Left ventricle myocardium inferior (tissue), 1 donor: ENCODE measurements around the gene IL15RA. TPM values are rescaled to one million over a fixed set of nuclear protein-coding genes. Genes with fewer than 3 reads are reported as not detected.

Experiments
- DNase-seq: peaks from one replicate; pipeline ENCODE4 v3.0.0-alpha.2; 2020
- H3K27ac ChIP-seq: fragments of 200-600 bp; replicated peaks from 2 replicates; pipeline ENCODE4 v1.8.0; 2021
- H3K27me3 ChIP-seq: fragments of 200-600 bp; 2 replicates; pipeline ENCODE4 v1.8.0; 2021; ENCODE audit warnings: low read depth
- H3K36me3 ChIP-seq: fragments of 200-600 bp; 2 replicates; pipeline ENCODE4 v1.8.0; 2021
- H3K4me1 ChIP-seq: fragments of 200-600 bp; 2 replicates; pipeline ENCODE4 v1.8.0; 2021
- H3K4me3 ChIP-seq: fragments of 200-600 bp; 2 replicates; pipeline ENCODE4 v1.8.0; 2021; ENCODE audit warnings: mild to moderate bottlenecking, moderate library complexity
- H3K9me3 ChIP-seq: fragments of 200-600 bp; replicated peaks from 2 replicates; pipeline ENCODE4 v1.8.0; 2021
- CTCF ChIP-seq: fragments of 200-600 bp; IDR thresholded peaks from 2 replicates; pipeline ENCODE4 v1.8.0; 2021; ENCODE audit warnings: antibody characterized with exemption, mild to moderate bottlenecking, borderline replicate concordance
- intact Hi-C: fragments of 100-400 bp; cut with micrococcal nuclease; formaldehyde crosslinking; loops from one replicate; pipeline ENCODE4 v1.11.0; 2022
- total RNA-seq: library from RNA; stranded (reverse); fragmentation: NEBNext Ultra II Directional; extraction: Animal tissue kit (Norgen Biotek cat#: 25700); gene quantifications from one replicate; pipeline ENCODE4 v1.2.1, GENCODE V29; 2021
- donor health status: DM: no; HTN: yes; CAD: no; lungs with severe emphysema.

IL15RA gene
- total RNA-seq, 1 donor from 2014 or later, result 6.0 TPM

- DNase-seq, result no peak
- intact Hi-C loops, result loop anchor here (5.0 to 10.0 kb wide), 2 partner anchors 77 to 395 kb away; partner anchors contain the start of gene RBM17
- H3K36me3 ChIP-seq, result no peaks in the 10 kb centered on the region
- TF ChIP-seq CTCF, result no peak
- H3K4me3 ChIP-seq, result no peak overlapping the region
- no peak overlapping the region for H3K27ac ChIP-seq
- H3K27me3 ChIP-seq, result no peaks in the 10 kb centered on the region
- H3K9me3 ChIP-seq, result peaks cover 12% of the 10 kb centered on the region
- no peaks in the 10 kb centered on the region for H3K4me1 ChIP-seq
Observed at GRCh38 chr10:6009961-6010360, 32.6 kb upstream of the IL15RA start.

GRCh38 chr10:6009150-6009549 is 31.8 kb upstream of the IL15RA start:
- H3K4me1 ChIP-seq, result no peaks in the 10 kb centered on the region
- peaks cover 12% of the 10 kb centered on the region for H3K9me3 ChIP-seq
- intact Hi-C loops, result no loop called here
- H3K4me3 ChIP-seq, result peak overlapping the region; percentile 45
- peak overlapping the region; percentile 73 for H3K27ac ChIP-seq
- H3K27me3 ChIP-seq, result no peaks in the 10 kb centered on the region
- DNase-seq, result no peak
- no peaks in the 10 kb centered on the region for H3K36me3 ChIP-seq
- no peak for TF ChIP-seq CTCF

- Histone ChIP-seq H3K4me1 (no peaks in the 10 kb centered on the region), H3K27ac (peak overlapping the region; percentile 73), H3K4me3 (peak overlapping the region; percentile 45), H3K36me3 (no peaks in the 10 kb centered on the region), H3K27me3 (no peaks in the 10 kb centered on the region), H3K9me3 (peaks cover 12% of the 10 kb centered on the region)
- intact Hi-C loops, result no loop called here
- DNase-seq, result no peak
- no peak for TF ChIP-seq CTCF
Observed at GRCh38 chr10:6008497-6009142, 31.3 kb upstream of the IL15RA start.

- no peak for TF ChIP-seq CTCF
- no peaks in the 10 kb centered on the region for H3K27me3 ChIP-seq
- H3K4me1 ChIP-seq, result no peaks in the 10 kb centered on the region
- H3K27ac ChIP-seq, result no peak overlapping the region
- H3K4me3 ChIP-seq, result no peak overlapping the region
- intact Hi-C loops, result no loop called here
- DNase-seq, result no peak
- no peaks in the 10 kb centered on the region for H3K36me3 ChIP-seq
- peaks cover 12% of the 10 kb centered on the region for H3K9me3 ChIP-seq
Observed at GRCh38 chr10:6006991-6007390, 29.6 kb upstream of the IL15RA start.

GRCh38 chr10:6006546-6006945 is 29.2 kb upstream of the IL15RA start:
- TF ChIP-seq CTCF, result no peak
- Histone ChIP-seq H3K27ac (no peak overlapping the region), H3K27me3 (peaks cover 4% of the 10 kb centered on the region), H3K4me1 (no peaks in the 10 kb centered on the region), H3K36me3 (no peaks in the 10 kb centered on the region), H3K4me3 (no peak overlapping the region), H3K9me3 (peaks cover 12% of the 10 kb centered on the region)
- DNase-seq, result no peak
- intact Hi-C loops, result no loop called here
